ENCODE measurements around the gene GLYATL3.

GRCh38 chr6:49550492-49551077, 50.9 kb downstream of the GLYATL3 start, which contains the start of gene C6orf141:
- TF ChIP-seq POLR2AphosphoS5 (IDR thresholded peaks at IDR 0.05; ENCODE audit: low read depth, low read length) (no peak), TAF1 (IDR thresholded peaks at IDR 0.05; ENCODE audit: borderline replicate concordance, low read depth, low read length) (no peak)

All from GM12892 (cell line).